ENCODE data around the gene KCNMA1. TPM values are rescaled to one million over a fixed set of nuclear protein-coding genes. Genes with fewer than 3 reads are reported as not detected.

KCNMA1 gene
- total RNA-seq, 1 donor from 2014 or later = 41.3 TPM

DNA sequence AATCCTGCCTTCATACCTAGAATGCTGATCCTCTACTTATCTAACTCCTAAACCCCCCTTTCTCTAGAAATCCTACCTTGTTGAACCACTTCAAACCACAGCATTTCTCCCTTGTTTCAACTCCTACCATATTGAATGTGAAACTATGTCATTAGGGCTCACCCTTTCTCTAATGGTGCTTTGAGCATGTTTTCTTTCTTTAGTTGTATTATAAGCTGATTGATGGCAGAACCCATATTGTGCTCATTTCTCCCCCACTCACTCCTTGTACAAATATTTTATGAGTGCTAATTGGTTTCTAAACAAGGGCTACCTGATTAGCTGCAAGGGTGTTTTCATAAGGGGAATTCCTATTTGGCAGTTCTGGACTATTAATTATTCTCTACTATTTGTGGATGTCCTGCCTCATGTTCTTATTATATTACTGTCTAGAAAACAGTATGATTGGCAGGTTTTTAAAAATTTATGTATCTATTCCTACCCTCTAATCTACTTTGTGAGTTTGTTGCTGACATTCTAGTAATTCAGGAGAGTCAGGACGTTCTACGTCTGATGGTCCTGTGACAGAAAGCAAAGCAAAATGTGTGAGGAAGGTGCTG, 765.8 kb downstream of the KCNMA1 start:
- intact Hi-C loops (cut with DNase I) = no loop called here
- no peaks in the 10 kb centered on the region for H3K4me1 ChIP-seq

DNA sequence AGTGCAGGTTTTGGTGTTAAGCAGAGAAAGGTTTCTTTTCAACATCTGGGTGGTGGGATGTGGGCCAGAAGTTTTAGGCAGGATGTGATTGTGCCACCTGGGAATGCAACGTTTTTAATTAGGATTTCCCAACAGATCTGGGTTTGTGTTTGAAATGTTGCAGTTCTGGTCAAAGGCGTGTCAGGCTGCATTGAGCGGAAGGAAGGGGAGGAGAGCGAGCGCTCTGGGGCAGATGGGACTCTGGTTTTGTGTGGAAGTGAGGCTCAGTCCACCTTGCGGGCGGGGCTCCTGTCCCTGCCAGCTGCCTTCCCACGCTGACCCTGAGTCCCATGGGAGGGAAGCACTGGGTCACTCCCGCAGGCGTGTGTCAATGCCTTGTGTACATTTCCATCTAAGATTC, 767.7 kb downstream of the KCNMA1 start:
- TF ChIP-seq, protein P1, sequence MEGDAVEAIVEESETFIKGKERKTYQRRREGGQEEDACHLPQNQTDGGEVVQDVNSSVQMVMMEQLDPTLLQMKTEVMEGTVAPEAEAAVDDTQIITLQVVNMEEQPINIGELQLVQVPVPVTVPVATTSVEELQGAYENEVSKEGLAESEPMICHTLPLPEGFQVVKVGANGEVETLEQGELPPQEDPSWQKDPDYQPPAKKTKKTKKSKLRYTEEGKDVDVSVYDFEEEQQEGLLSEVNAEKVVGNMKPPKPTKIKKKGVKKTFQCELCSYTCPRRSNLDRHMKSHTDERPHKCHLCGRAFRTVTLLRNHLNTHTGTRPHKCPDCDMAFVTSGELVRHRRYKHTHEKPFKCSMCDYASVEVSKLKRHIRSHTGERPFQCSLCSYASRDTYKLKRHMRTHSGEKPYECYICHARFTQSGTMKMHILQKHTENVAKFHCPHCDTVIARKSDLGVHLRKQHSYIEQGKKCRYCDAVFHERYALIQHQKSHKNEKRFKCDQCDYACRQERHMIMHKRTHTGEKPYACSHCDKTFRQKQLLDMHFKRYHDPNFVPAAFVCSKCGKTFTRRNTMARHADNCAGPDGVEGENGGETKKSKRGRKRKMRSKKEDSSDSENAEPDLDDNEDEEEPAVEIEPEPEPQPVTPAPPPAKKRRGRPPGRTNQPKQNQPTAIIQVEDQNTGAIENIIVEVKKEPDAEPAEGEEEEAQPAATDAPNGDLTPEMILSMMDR (IDR thresholded peaks at IDR 0.05) = no peak
- intact Hi-C loops (cut with DNase I) = no loop called here
- H3K4me1 ChIP-seq = no peaks in the 10 kb centered on the region
- DNase-seq (no peak), ATAC-seq (no peak)
- no peaks in the 10 kb centered on the region for H3K9me3 ChIP-seq
- H3K4me3 ChIP-seq = no peak overlapping the region
- H3K27me3 ChIP-seq (ENCODE audit: low read depth) = no peaks in the 10 kb centered on the region
- no peaks in the 10 kb centered on the region for H3K36me3 ChIP-seq
- H3K27ac ChIP-seq = no peak overlapping the region

More for the DNA sequence above, 765.8 kb downstream of the KCNMA1 start:
- TF ChIP-seq, protein P1 (IDR thresholded peaks at IDR 0.05) = no peak
- Histone ChIP-seq H3K36me3 (no peaks in the 10 kb centered on the region), H3K9me3 (no peaks in the 10 kb centered on the region), H3K27me3 (ENCODE audit: low read depth) (no peaks in the 10 kb centered on the region), H3K27ac (no peak overlapping the region), H3K4me3 (no peak overlapping the region)
- ATAC-seq (no peak), DNase-seq (no peak)

DNA sequence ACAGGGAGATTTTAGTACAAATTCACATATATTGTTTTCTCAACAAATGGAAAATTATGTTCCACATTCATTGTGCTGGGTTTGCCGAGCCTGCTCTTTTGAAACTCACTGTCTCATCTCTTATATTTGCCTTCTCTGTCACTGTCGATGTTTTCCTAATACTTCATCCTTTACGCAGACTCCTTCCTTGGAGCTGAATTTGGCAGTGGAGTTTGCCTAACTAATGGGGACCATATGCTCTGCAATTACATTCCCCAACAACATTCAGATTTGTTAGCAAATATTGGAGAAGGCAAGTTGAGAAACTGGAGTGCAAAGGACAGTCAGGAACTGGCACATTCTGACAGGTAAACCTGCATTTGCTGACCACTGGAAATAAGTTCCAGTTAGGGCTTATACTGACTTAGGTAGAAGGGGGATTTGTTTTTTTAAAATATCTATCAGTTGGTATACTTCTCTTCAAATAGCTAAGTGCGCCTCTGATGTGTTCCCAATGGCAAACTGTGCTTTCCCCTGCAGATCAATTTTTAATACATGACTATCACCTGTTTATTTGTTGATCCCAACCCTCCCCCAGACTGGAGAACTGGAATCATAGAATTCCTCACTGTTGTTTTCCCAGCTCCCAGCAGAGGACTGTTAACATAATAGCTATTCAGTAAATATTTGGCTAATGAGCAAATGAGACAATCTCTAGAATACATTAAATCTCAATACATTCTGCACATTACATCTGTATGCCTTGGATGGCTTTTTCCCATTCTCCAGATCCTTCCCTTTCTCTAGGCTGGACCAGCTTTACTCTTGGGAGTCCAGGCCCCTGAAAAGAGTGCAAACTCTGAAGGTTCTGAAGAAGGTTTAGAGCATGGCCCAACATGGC, 769.3 kb downstream of the KCNMA1 start:
- H3K4me3 ChIP-seq = no peak overlapping the region
- ATAC-seq (no peak), DNase-seq (no peak)
- H3K27ac ChIP-seq = no peak overlapping the region
- intact Hi-C loops (cut with DNase I) = no loop called here
- no peaks in the 10 kb centered on the region for H3K9me3 ChIP-seq
- no peaks in the 10 kb centered on the region for H3K27me3 ChIP-seq (ENCODE audit: low read depth)
- TF ChIP-seq, protein P1 (IDR thresholded peaks at IDR 0.05) = no peak
- H3K36me3 ChIP-seq = no peaks in the 10 kb centered on the region
- no peaks in the 10 kb centered on the region for H3K4me1 ChIP-seq

DNA sequence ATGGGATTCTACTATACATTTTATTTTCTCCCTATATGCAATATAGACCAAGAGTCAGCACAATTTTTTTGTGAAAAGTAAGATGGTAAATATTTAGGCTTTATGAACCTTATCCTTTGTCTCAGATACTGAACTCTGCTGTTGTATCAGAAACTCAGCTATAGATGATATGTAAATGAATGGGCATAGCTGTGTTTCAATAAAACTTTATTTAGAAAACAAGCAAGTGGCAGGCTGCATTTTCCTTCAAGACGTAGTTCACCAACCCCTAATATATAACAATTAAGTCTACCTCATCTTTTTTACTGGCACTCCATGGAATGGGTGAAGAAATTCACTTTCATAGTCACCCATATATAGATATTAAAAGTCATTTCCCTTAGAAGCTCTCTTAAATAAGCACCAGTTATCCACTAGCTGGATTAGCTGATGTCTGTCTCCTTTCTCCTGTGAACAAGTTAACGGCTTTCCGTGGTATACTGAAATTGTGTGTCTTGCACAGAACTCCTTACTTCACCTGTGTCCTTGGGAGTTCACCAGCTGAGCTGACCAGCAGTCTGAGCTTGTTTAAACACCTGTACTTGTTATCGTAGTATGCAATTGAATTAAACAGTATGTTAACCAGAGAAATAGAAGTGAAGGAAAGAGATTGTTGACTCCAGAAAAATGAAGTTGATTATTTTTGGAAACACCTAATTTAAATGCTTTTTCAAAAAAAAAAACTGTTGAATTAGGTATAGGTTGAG, 770.6 kb downstream of the KCNMA1 start:
- Histone ChIP-seq H3K27me3 (ENCODE audit: low read depth) (no peaks in the 10 kb centered on the region), H3K4me3 (no peak overlapping the region), H3K36me3 (no peaks in the 10 kb centered on the region), H3K27ac (no peak overlapping the region), H3K4me1 (no peaks in the 10 kb centered on the region), H3K9me3 (no peaks in the 10 kb centered on the region)
- ATAC-seq = no peak
- TF ChIP-seq, protein P1 (IDR thresholded peaks at IDR 0.05) = no peak
- no peak for DNase-seq
- intact Hi-C loops (cut with DNase I) = no loop called here

DNA sequence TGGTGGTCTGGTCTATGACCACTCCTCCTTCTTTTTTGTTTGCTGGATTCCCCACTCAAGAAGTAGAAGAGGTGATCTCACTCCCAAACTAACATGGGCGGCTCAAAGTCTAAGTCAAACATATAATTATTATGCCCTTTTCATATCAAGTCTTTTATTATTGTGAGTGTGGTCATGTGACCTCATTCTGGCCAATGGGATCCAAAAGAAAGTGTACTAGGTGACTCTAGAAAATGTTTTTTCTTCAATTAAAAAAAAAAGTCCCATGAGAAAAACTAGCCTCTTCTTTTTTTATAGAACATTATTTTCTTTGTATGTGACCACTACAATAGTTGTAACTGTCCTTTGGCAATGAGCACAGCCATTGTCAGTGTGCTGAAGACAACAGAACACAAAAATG, 772.7 kb downstream of the KCNMA1 start:
- DNase-seq = no peak
- no peaks in the 10 kb centered on the region for H3K9me3 ChIP-seq
- no peaks in the 10 kb centered on the region for H3K36me3 ChIP-seq
- TF ChIP-seq, protein P1 (IDR thresholded peaks at IDR 0.05) = no peak
- no peak overlapping the region for H3K4me3 ChIP-seq
- no peaks in the 10 kb centered on the region for H3K27me3 ChIP-seq (ENCODE audit: low read depth)
- no peak overlapping the region for H3K27ac ChIP-seq
- ATAC-seq = no peak
- intact Hi-C loops (cut with DNase I) = no loop called here
- H3K4me1 ChIP-seq = no peaks in the 10 kb centered on the region
